NOMO-1 treated with DMSO at 0.1 percent for 48 hours (cell line): ENCODE results near the gene MATN1.

Source experiments
- DNase-seq: peaks from one replicate; lab custom pipeline; 2025; ENCODE audit not compliant: unreplicated experiment; lab: John Stamatoyannopoulos, UW

The MATN1 gene

GRCh38 chr1:30732277-30732996, 9.1 kb upstream of the MATN1 start:
- peak; percentile 34 for DNase-seq

- DNase-seq: no peak
These were observed 8.5 kb upstream of the MATN1 start for GRCh38 chr1:30731806-30732276.

GRCh38 chr1:30731109-30731805, 7.9 kb upstream of the MATN1 start:
- no peak for DNase-seq

- no peak for DNase-seq
These were observed 7.1 kb upstream of the MATN1 start for GRCh38 chr1:30730346-30731108.

GRCh38 chr1:30729901-30730300, 6.5 kb upstream of the MATN1 start:
- no peak for DNase-seq

GRCh38 chr1:30728832-30729638, 5.7 kb upstream of the MATN1 start:
- DNase-seq: no peak

GRCh38 chr1:30728340-30728739, 5.0 kb upstream of the MATN1 start:
- no peak for DNase-seq

- no peak for DNase-seq
These were observed 4.4 kb upstream of the MATN1 start for GRCh38 chr1:30727824-30728223.

DNA sequence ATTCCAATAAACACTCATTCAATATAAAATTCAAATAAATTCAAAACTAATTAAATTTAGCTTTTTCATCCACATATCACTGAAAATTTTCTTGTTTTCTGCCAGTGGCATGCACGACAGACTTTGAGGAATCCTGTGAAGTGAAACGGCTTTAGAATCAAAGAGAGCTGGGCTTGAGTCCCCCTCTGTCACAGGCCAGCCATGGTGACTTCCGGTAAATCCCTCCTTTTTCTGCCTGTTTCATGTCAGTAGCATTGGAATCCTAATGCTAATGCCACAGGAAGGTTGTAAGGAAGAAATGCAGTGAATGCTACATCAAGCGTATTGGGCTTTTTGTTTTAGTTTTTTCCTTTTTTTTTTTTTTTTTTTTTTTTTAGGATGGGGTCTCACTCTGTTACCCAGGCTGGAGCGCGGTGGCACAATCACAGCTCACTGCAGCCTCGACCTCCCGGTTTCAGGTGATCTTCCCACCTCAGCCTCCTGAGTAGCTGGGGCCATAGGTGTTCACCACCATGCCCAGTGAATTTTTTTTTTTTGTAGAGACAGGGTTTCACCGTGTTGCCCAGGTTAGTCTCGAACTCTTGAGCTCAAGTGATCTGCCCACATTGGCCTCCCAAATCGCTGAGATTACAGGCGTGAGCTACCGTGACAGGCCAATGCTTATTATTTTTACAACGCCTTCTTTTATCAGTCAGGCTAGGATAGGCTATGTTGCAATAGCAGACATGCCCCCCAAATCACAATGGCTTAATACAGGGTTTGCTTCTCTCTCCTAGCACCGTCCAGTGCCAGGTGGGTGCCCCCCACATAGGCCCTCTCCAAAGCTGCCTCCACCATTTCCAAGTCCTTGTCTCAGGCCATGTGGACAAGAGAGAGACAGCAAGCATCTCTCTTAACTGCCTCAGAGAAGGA, 3.6 kb upstream of the MATN1 start:
- DNase-seq: no peak

DNA sequence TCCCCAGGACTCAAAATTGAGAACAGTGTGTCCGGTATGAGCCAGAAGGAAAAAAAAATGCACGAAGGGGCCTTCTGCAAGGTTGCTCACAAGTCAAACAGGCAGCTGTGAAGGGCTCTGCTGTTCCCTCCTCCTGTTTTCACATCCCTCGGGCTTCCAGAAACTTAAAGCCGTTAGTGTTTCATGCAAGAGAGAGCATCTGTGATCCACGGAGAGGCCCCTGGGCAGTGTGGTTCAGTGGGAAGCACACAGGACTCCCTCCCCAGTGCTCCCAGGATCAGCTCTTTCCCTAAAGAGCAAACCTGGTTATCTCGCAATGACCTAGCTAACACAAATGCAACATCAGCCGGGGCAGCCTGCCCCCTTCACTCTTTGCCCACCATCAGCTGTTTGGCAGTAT, 2.9 kb upstream of the MATN1 start:
- DNase-seq: no peak

GRCh38 chr1:30725450-30726095, 2.2 kb upstream of the MATN1 start:
- no peak for DNase-seq

- DNase-seq: no peak
These were observed 1.5 kb upstream of the MATN1 start for GRCh38 chr1:30724655-30725421.

- DNase-seq: no peak
These were observed 790 bp upstream of the MATN1 start for GRCh38 chr1:30724175-30724574.

- no peak for DNase-seq
These were observed 1.4 kb downstream of the MATN1 start for GRCh38 chr1:30721812-30722537.

GRCh38 chr1:30721341-30721793, 2.0 kb downstream of the MATN1 start:
- DNase-seq: no peak

DNA sequence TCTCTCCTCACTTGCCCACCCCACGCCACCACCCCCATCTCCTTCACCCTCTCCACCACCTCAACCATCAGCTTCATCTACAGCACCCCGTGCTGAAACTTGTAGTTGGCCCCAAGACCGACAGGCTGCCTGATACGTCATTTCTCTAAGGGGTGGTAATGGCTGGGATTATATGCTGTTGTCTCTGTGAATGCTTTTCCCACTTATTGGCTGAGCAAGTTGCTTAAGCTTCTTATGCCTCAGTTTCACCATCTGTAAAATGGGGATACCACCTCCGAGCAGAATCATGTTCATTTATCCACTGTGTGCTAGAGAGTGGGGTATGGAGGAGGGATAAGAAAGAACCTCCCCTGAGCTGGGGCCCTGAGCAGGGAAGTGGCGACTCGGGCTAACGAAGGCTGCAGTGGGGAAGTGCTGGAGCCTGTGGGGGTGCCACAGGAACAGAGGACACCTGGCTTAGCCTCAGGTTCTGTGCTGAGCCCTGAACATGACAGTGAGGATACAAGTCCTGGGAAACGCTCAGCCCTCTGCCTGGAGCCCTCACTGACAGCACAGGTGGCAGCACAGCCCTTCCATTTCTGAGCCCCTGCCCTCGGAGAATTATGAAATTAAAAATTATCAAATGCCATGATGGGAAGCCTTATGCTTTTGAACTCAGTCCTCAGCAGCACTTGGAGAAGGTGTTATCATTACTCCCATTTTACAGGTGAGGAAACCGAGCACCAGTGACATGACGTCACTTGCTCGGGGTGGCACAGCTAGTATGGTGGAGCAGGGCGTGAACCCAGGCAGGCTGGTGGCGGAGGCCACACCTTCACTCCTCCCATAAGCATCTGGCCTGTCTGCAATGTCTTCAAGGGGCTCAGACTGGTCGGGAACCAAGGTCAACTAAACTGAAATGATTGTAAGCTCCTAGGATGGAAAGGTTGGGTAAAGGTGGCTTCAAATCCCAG, 2.8 kb downstream of the MATN1 start:
- DNase-seq: no peak
